DMS 273 treated with DMSO at 0.1 percent for 48 hours (cell line): Measurements from ENCODE around the gene ATP8A2.
"Not testable (repeated sequence)": the region's sequence is repeated elsewhere in the genome, so short reads cannot be mapped to it uniquely, and the experiment has no call there.

Experiments used
- DNase-seq: peaks from one replicate; lab custom pipeline; 2025; lab: John Stamatoyannopoulos, UW

Gene ATP8A2

DNA sequence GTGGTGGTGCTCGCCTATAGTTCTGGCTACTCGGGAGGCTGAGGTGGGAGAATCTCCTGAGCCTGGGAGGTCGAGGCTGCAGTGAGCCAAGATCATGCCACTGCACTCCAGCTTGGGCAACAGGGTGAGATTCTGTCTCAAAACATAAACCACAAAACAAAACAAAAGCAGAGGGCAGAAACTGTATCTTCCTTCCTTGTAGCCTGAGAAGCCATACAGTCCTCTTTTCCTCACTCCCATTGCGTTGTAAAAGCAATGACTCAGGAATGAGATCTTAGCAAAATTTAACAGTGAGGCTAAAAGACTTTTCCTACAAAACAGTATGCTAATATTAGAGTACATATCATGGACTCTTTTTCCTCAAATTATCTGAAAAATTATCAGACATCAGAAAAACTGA, 549.2 kb downstream of the ATP8A2 start:
- DNase-seq, result no peak

DNA sequence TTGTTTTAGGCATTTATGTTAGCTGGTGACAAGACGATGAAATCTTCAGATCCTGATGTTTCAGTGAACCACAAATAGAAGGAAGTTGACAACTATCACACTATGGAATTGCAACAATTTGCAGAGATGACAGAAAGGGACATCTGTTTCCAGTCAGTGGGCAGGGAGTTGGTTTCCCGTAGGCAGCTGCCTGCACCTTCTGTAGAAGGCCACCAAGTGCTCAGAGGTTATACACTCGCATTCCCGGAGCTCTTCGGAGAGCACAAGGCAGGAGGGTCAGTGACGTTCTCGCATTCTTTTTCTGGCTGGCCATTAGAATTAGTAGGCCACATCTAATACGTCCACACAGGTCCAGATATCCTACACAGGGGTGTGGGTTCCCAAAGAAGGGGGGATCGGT, 550.6 kb downstream of the ATP8A2 start:
- no peak for DNase-seq

DNA sequence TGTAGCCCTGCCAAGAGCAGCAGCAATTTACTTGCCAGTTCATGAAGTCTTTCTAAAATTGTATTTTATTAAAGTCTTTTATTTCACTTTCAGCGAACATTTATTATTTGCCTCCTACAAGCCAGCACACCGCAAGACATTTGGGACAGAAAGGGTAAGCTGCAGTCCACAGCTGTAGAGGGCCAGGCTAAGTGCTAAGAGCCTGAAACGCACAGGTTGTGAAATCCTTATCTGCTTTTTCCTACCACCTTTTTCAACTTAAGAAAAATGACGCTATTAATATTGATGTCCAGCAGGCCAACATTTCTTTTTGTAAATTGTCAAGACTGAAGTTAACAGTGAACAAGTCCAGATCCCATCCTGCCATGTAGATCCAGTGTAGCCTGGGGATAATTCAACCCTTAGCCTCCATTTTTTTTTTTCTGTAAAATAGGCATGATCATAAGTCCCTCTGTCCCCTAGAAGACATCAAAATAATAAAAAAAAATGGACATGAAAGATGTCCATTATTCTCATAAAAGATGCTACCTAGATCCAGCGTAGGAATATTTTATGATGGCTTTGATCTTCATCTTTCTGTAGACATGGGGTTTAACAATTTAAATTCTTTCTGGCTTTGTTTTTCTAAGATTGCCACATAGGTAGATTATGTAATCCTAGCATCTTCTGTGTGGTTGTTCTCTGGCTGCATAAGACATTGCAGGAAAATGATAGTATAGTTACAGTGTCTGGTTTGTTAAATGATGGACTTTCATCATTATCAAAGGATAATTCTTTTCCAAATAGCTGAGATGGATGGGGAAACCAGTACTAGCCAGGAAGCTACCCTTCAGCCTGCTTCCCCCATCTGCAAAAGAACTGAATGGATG, 551.7 kb downstream of the ATP8A2 start:
- DNase-seq, result no peak

DNA sequence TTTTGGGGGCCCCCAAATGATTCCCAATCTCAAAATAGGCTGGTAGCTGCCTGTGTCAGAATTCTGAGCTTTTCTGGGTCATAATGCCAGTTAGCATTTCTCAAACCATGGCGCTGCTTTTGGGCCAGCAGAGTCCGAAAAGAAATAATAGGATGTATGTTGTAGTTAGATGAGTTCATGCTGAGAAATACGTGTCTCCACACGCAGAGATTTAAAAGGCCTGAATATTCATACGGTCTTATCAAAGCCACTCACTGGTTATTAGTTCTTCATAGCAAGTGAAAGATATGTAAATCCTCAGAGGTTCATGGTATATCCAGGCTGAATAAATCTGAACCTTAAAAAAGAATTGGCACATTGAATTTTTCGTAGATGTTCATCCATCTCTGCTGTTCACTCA, 555.6 kb downstream of the ATP8A2 start:
- DNase-seq, result peak; percentile 26

DNA sequence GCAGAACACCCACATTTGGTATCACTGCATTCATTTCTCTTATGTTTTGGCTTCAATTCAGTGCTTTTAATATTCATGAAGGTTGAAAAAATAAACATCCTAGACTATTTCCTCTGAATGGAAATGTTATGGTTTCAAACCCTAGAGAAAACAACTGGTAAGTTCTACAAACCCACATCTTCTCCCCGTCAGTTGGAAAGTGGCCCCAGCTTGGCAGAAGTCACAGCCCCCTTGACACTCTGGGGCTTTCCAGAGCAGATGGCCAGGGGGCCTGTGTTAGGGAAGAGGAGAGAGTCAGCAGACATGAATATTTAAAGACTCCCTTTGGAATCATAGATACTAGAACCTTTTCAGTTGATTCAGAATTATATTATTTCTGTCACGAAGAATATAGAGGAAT, 556.2 kb downstream of the ATP8A2 start:
- DNase-seq, result peak; percentile 26

DNA sequence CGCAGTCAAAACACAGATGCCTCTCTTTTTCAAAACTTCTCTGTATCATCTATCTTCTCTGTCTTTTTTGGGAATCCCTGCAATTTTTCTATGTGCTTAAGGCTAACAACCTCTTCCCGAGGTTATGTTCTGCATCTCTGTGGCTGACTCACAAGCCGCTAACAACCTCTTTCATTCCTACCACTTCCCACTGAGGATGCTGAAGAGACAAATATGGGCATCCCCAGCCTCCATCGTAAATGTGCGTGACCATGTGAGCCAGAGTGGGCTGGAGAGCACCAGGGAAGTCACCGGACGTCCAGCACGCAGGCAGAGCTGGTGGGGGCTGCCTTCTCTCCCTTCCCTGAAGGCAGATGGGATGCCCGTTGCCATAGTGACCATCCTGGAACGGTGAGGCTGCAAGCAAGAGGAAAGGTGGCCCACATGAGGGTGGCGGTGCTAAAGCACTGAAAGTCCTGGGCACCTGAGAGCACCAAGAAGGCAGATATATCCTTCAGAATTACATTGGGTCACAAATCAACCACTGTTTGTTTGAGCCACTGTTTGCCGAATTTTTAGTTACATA, 557.2 kb downstream of the ATP8A2 start:
- no peak for DNase-seq

DNA sequence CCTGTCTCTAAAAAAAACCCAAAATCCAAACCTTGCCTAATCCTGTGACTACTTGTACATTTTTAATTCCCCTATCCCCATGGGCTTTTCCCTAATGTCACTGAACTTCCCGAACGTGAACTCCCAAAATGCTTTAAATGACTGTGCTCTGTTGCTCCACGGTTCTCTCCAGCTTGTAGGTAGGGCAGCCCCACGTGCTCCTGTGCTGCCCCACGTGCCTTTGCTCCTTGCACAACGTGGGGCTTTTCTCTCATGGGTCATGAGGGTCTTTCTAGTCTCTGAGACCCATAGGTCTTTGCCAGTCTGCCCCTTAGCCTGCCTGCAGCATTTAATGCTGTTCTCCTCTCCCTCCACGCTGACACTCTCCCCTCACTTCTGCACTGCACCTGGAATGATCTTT, 558.0 kb downstream of the ATP8A2 start:
- no peak for DNase-seq

DNA sequence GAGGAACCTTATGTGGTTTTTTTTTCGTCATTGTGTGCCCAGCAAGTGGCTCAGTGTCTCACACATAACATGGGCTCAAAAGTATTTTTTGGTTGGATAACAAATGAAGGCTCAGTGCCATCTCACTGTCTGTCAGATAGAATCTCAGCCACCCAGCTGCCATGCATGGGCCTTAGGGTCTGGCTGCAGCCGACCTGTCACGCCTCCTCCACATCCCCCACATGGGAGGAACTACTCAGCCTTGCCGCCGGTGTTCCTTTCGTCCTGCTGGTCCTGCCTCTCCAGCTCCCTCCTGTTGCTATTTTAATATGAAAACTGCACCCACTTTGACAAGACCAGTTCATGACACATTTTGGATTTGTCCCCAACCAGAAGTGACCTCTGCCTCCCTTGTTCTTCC, 558.9 kb downstream of the ATP8A2 start:
- DNase-seq, result no peak

DNA sequence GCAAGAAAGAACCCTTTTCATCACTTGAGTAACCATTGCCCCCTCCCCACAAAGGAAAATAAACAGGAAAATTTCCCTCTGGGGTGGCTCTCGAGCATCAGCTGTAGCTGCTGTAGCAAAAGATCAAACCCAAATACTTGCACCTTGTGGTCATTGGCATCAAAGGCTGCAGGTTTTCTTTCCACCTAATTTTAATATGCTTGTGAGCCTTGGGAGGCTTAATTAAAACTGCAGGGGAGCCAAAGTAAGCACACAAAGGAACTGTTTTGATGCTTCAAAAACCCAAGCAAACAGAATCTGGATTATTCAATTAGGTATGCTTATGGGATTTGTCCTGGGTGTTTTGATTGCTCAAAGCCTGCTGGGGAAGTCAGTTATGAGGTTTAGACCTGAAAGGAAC, 560.6 kb downstream of the ATP8A2 start:
- no peak for DNase-seq

DNA sequence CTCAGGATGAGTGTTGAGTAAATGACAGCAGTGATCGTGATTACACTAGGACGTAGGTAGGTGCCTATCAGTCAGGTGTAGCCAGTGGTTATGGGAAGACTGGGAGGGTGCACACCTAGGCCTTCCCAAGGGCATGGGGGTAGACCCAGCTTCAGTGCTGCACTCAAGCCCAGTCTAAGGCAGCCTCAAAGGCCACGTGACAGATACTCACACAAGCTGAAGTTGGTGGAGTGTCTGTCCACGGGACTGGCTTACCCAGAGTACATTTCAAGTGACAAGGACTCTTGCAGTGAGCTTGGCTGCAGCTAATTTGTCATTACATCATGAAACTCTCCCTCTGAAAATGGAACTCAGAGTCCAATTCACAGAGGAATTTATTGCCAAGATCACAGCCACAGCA, 561.7 kb downstream of the ATP8A2 start:
- DNase-seq, result no peak

DNA sequence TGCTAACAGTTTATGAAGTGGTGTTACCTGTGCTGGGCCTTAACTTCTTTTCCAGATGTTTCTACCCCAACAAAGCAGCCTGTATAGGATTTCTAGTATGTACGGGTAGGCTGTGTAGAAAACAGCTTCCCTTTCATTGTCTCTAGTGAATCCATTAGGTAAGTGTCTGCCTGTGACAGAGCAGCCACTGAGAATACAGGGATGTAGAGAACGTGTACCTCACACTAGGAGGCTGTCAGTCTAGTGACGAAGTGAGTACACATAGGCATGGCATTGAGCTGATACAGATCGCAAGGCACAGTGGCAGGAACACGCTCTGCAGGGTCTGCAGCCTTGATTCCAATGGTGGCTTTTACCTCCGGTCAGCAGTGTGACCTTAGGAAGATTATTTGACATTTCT, 562.4 kb downstream of the ATP8A2 start:
- no peak for DNase-seq

DNA sequence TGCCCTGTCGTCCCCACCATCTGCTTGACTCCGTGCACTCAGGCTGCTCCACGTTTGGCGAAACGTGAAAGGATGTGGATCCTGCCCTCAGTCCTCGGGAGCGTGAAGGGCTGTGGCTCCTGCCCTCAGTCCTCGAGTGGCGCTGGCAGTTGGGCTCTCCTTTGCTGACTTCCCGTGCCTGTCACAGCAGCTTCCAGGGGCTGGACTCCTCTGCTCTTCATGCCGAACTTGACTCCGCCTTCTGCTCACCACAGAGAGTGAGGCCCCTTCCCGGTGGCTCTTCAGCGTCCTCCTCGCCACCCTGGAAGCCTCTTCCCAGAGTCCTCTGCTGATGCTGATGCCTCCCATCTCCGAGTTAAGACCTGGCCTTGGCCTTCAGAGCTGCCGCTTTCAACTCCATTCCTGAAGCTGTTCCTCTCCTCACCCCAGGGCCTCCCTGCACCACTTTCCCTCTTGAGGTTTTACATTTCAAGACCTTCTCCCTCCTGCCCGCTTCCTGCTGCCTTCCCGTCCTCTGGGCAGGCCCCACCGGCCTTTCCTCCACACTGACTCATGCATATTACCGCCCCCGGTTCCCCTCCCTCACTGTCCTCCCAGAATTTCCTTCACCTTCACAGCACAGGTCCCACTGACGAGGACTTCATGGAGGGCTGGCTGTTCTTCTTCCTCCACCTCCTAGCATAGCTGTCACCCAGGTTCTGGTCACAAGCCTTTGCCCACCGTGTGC, 568.4 kb downstream of the ATP8A2 start:
- no peak for DNase-seq

DNA sequence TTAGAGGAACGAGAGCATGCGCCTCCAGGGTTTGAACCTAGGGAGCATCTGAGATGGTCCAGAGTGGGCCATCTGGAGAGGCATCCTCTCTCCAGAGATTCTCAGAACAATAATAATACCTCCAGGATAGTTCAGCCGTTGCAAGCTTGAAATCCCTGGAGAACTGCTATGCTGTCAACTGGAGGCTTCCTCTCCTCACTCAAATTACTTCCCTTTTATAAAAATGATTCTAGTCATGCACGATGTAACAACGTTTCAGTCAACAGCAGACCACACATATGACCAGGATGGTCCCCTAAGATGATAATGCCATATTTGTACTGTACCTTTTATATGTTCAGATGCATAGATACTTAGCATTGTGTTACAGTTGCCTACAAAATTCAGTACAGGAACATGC, 571.3 kb downstream of the ATP8A2 start:
- no peak for DNase-seq

DNA sequence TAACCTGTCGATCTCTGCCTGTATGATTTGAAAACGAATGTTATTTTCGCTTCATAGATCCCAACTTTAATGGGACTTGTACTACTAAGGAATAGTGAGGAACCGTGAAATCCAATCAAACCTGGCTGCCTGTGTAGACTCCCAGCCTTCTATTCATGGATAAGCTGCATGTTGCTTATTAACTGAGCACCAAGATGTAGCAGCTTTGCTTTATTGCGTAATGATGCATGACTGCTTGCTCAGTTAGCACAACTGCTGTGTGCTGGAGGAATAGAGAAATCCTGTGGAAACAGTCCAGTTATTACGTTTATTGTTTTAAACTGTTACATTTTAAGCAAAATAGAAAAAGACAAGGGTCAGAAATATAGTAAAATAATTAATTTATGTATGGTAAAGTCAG, 571.9 kb downstream of the ATP8A2 start:
- no peak for DNase-seq

DNA sequence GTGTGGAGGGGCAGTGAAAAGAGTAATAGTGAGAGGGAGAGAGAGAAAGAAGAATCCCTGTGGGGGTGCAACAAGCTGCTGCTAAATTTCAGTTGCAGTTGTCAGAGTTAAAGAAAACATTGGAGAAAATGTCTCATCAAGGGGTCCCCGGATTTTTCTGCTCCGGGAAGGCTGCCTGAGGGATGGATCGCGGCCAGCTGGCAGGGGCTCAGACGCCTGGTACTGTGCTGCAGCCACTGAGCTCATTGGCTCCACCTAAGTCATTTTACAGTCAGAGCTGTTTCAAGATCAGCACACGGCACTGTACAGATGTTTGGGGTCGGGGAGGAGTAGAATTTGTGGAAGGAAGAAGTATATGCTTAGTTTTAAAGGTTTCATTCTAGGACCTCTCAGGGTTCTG, 573.8 kb downstream of the ATP8A2 start:
- no peak for DNase-seq

DNA sequence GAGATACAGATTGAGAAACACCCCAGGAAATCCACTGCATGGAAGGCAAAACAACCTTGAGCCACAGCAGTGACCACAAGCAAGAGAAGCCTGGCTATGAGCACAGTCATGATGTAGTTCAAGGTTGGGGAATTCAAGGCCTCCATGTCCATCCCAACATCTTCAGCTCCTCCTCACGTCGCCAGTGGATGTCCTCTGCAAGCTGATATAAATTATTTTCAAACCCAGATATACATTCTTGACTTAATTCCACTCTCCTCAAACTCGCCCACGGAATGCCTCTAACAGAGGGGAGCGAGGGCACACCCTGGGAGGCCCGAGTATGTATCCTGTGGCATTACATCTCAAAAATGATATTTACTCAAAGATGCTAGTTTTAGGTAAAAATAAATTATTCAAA, 574.5 kb downstream of the ATP8A2 start:
- DNase-seq, result no peak

DNA sequence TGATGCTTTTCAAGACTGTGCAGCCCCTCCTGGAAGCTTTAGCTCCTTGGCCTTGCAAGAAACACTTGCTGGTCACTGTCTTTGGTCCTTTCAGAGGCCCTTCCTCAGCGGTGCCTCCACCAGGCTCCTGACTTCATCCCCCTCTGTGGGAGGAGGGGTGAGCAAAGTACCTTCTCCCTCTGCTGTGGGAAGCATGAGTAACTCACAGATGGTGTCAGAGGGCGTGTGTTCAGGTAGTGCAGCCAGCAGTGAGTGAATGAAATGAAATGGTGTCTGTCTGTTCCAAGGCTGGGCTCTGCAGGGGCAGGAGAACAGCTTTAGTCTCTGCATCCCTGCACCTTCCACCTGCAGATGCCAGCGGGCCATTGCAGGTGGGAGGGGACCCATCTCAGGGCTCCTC, 577.1 kb downstream of the ATP8A2 start:
- no peak for DNase-seq

DNA sequence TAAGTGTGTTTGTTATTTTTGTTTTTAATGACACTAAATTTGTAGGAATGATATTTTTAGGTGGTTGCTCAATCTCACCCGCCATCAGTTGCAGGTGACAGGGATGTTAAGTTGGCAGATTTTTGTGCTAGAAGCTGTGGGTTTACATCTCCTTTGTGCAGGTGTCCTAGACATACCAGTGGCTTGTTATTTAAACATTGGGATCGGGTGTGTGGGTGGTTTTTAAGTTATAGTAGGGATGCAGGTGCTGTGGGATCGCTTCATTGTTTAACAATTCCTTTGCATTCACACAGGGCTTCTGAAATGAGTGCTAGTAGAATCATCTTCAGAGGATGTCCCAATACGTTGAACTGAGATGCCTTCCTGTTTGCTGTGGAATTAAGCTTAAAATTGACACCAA, 580.1 kb downstream of the ATP8A2 start:
- no peak for DNase-seq

DNA sequence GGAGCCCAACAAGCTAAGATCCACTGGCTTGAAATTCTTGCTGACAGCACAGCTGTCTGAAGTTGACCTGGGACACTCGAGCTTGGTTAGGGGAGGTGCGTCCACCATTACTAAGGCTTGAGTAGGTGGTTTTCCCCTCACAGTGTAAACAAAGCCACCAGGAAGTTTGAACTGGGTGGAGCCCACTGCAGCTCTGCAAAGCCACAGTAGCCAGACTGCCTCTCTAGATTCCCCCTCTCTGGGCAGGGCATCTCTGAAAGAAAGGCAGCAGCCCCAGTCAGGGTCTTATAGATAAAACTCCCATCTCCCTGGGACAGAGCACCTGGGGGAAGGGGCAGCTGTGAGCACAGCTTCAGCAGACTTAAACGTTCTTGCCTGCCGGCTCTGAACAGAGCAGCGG, 582.3 kb downstream of the ATP8A2 start:
- DNase-seq, result not testable (repeated sequence)

DNA sequence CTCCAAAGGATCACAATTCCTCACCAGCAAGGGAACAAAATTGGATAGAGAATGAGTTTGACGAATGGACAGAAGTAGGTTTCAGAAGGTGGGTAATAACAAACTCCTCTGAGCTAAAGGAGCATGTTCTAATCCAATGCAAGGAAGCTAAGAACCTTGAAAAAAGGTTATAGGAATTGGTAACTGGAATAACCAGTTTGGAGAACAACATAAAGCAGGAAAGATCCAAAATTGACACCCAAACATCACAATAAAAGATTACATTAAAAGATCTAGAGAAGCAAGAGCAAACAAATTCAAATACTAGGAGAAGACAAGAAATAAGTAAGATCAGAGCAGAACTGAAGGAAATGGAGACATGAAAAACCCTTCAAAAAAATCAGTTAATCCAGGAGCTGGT, 583.2 kb downstream of the ATP8A2 start:
- not testable (repeated sequence) for DNase-seq

DNA sequence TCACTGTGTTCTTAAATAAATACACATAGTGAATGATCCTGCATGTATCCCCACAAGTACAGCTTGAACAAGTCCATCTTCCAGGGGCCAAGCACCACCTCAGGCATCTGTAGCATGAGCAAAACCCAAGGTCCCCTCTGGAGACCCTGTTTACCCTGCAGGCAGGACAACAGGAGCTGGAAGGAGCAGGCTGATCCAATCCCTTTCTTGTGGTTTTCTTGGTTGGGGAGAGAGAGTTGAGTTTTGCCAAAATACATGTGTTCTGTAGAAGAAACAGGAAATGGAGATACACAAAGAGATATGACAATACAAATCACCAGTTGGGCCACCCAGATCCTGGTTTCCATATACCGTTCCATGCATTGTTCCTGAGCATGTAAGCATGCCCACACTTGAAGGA, 587.2 kb downstream of the ATP8A2 start:
- no peak for DNase-seq

DNA sequence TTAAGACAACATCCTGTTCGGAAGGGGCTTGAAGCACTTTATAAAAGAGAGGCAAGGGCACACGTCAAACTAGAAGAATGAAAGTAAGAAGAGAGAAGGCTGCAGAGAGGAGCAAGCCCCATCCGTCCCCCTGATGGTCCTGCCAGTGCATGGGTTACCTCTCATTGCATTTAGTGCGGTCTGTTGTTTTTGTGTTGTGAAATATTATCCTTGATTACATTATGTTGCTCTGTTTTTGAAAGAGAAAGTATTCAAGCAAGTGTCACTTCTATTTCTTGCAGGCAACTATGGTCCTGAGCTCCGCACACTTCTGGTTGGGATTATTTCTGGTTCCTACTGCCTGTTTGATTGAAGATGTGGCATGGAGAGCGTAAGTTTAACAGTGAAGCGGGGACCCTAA, 589.5 kb downstream of the ATP8A2 start:
- no peak for DNase-seq

DNA sequence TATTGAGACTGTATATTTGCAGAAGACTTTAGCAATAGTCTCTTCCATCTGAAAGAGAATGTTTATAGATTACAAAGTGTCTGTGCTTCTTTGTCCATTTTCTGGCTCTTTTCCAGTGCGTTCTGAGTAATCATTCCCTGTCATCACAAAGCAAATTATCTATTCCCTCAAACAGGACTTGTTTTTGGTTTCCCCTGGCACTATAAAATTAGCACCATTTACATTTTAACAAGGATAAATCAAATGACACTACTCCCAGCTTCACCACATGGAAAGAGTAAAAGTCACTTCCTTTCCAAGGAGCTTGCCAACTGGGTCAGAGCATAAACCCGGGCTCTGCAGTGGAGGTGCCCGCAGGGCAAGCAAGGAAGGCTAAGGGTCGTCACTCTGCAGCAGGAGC, 591.9 kb downstream of the ATP8A2 start:
- no peak for DNase-seq
